CD8-positive, alpha-beta memory T cell (primary cell): ENCODE measurements around the gene NCS1. TPM values are rescaled to one million over a fixed set of nuclear protein-coding genes. Genes with fewer than 3 reads are reported as not detected.

Experiments
- CTCF ChIA-PET: fragments of 350-600 bp; sonication (Branson Sonifier 250); formaldehyde crosslinking; loops from one replicate; lab custom pipeline; 2021; ENCODE audit warnings: antibody characterized with exemption; lab: Charles Lee
- POLR2A ChIA-PET: fragments of 350-600 bp; sonication (Branson Sonifier 250); formaldehyde crosslinking; loops from one replicate; lab custom pipeline; 2021; ENCODE audit warnings: antibody characterized with exemption; lab: Charles Lee
- DNase-seq, 5 donors: peaks; one replicate each; pipeline versions ENCODE4 v3.0.0 to v3.0.0-alpha.2; 2020 to 2022; ENCODE audit warnings: mixed read lengths in 1 of 5
- H3K27ac ChIP-seq: one replicate; pipeline ENCODE4 v1.7.0; 2013; ENCODE audit warnings: low read depth, mild to moderate bottlenecking, low read length, moderate library complexity
- H3K27me3 ChIP-seq: 2 replicates; pipeline ENCODE4 v1.7.0; 2013; ENCODE audit warnings: low read length, mild to moderate bottlenecking; ENCODE audit not compliant: insufficient read depth, poor library complexity, severe bottlenecking
- H3K36me3 ChIP-seq: 2 replicates; pipeline ENCODE4 v1.7.0; 2013; ENCODE audit warnings: mild to moderate bottlenecking, low read length, moderate library complexity; ENCODE audit not compliant: insufficient read depth
- H3K4me1 ChIP-seq: 2 replicates; pipeline ENCODE4 v1.7.0; 2013; ENCODE audit warnings: mild to moderate bottlenecking, low read length, moderate library complexity; ENCODE audit not compliant: insufficient read depth
- H3K4me3 ChIP-seq: 2 replicates; pipeline ENCODE4 v1.7.0; 2013; ENCODE audit warnings: mild to moderate bottlenecking, low read length
- H3K9me3 ChIP-seq: 2 replicates; pipeline ENCODE4 v1.7.0; 2013; ENCODE audit warnings: mild to moderate bottlenecking, low read length
- H3K27ac Mint-ChIP-seq, 8 donors: one replicate each; pipeline ENCODE4 v1.8.0; 2020 to 2021; ENCODE audit warnings: mixed read lengths in 8 of 8, mild to moderate bottlenecking in 6 of 8, inconsistent platforms in 3 of 8, moderate library complexity in 3 of 8
- H3K27me3 Mint-ChIP-seq, 2 donors: one replicate each; pipeline ENCODE4 v1.8.0; 2020 to 2021; ENCODE audit warnings: mixed read lengths in 2 of 2, mild to moderate bottlenecking in 1 of 2, moderate library complexity in 1 of 2
- H3K36me3 Mint-ChIP-seq, 3 donors: one replicate each; pipeline ENCODE4 v1.8.0; 2020 to 2021; ENCODE audit warnings: mixed read lengths in 3 of 3, inconsistent platforms in 1 of 3, mild to moderate bottlenecking in 1 of 3
- H3K4me1 Mint-ChIP-seq, 3 donors: one replicate each; pipeline ENCODE4 v1.8.0; 2020 to 2021; ENCODE audit warnings: mixed read lengths in 3 of 3, inconsistent platforms in 1 of 3, mild to moderate bottlenecking in 1 of 3
- H3K4me3 Mint-ChIP-seq, 7 donors: one replicate each; pipeline ENCODE4 v1.8.0; 2020 to 2021; ENCODE audit warnings: mixed read lengths in 7 of 7, mild to moderate bottlenecking in 6 of 7, moderate library complexity in 4 of 7, inconsistent platforms in 2 of 7
- H3K9me3 Mint-ChIP-seq, 5 donors: one replicate each; pipeline ENCODE4 v1.8.0; 2020 to 2022; ENCODE audit warnings: mixed read lengths in 5 of 5, mild to moderate bottlenecking in 3 of 5, moderate library complexity in 2 of 5, inconsistent platforms in 1 of 5
- polyA plus RNA-seq: library from polyadenylated mRNA; unstranded; fragments of 300-500 nt; fragmentation: Illumina TruSeq; gene quantifications from one replicate; pipeline ENCODE4 v1.2.3, GENCODE V29; 2021
- total RNA-seq, 2 experiments: library from RNA; stranded (reverse); gene quantifications; one replicate each; pipeline ENCODE4 v1.2.3, GENCODE V29; 2021

The NCS1 gene
- total RNA-seq (10 to 100 TPM; 23.6 to 24.3 TPM), polyA plus RNA-seq (0.54 TPM)

- Histone ChIP-seq H3K36me3 (no peaks in the 10 kb centered on the region), H3K27me3 (peaks cover 10% of the 10 kb centered on the region), H3K27ac (no peak within 1 kb of the TSS), H3K4me1 (no peaks in the 10 kb centered on the region), H3K9me3 (no peaks in the 10 kb centered on the region), H3K4me3 (no peak within 1 kb of the TSS)
- H3K27ac Mint-ChIP-seq: peak within 1 kb of the TSS in 5 of 8 donors; percentile 39 to 88 (median 86)
- no peaks in the 10 kb centered on the region for H3K36me3 Mint-ChIP-seq
- H3K9me3 Mint-ChIP-seq: no peaks in the 10 kb centered on the region
- peak in 3 of 5 donors; percentile 9 to 33 (median 20) for DNase-seq
- peak within 1 kb of the TSS; percentile 70 to 90 (median 82) for H3K4me3 Mint-ChIP-seq
- CTCF ChIA-PET: no interaction called here
- peaks cover 10 to 15% (median 10%) of the 10 kb centered on the region in 3 donors for H3K4me1 Mint-ChIP-seq
- POLR2A ChIA-PET: no interaction called here
- H3K27me3 Mint-ChIP-seq: peaks cover 6 to 24% of the 10 kb centered on the region in 2 donors
These were observed at the start of gene NCS1 for GRCh38 chr9:130172161-130172857. Gene NCS1 (plus strand): TSS chr9:130172404. CDS start chr9:130172664, 260 bp downstream.

GRCh38 chr9:130122456-130122855 lies 49.7 kb upstream of the NCS1 start:
- H3K4me1 ChIP-seq: peaks cover 12% of the 10 kb centered on the region
- DNase-seq: no peak
- H3K27me3 ChIP-seq: no peaks in the 10 kb centered on the region
- POLR2A ChIA-PET: interaction anchor here (0.6 kb wide), 1 partner anchor 32 kb away, joined by 3 read pairs; no protein-coding TSS in a partner anchor
- Mint-ChIP-seq H3K9me3 (no peaks in the 10 kb centered on the region), H3K4me1 (peaks cover 10 to 14% (median 11%) of the 10 kb centered on the region in 3 donors), H3K36me3 (peaks cover 0 to 72% (median 5%) of the 10 kb centered on the region in 3 donors), H3K27ac (no peak overlapping the region), H3K4me3 (no peak overlapping the region), H3K27me3 (no peaks in the 10 kb centered on the region)
- CTCF ChIA-PET: no interaction called here
- no peak overlapping the region for H3K27ac ChIP-seq
- H3K36me3 ChIP-seq: peaks cover 5% of the 10 kb centered on the region
- no peak overlapping the region for H3K4me3 ChIP-seq
- H3K9me3 ChIP-seq: no peaks in the 10 kb centered on the region

- no peaks in the 10 kb centered on the region for H3K36me3 ChIP-seq
- no peak overlapping the region for H3K27ac ChIP-seq
- Mint-ChIP-seq H3K4me1 (peaks cover 27 to 31% (median 29%) of the 10 kb centered on the region in 3 donors), H3K27ac (peak overlapping the region in 3 of 8 donors; percentile 12 to 61 (median 57)), H3K4me3 (no peak overlapping the region), H3K36me3 (peaks cover 0 to 63% (median 7%) of the 10 kb centered on the region in 3 donors), H3K27me3 (peaks cover 0 to 4% of the 10 kb centered on the region in 2 donors), H3K9me3 (no peaks in the 10 kb centered on the region)
- no peaks in the 10 kb centered on the region for H3K27me3 ChIP-seq
- no peaks in the 10 kb centered on the region for H3K9me3 ChIP-seq
- DNase-seq: no peak
- H3K4me1 ChIP-seq: peaks cover 30% of the 10 kb centered on the region
- ChIA-PET CTCF (interaction anchor here (1.0 to 3.1 kb wide), 3 partner anchors 15 to 112 kb away, joined by 3 to 13 read pairs (median 7); no protein-coding TSS in a partner anchor), POLR2A (no interaction called here)
- no peak overlapping the region for H3K4me3 ChIP-seq
These were observed 47.9 kb upstream of the NCS1 start for GRCh38 chr9:130124085-130124860.

GRCh38 chr9:130126721-130127433 lies 45.3 kb upstream of the NCS1 start:
- CTCF ChIA-PET: interaction anchor here (1.1 to 3.1 kb wide), 2 partner anchors 20 to 23 kb away, joined by 4 to 13 read pairs; no protein-coding TSS in a partner anchor
- DNase-seq: no peak
- H3K27me3 Mint-ChIP-seq: peaks cover 0 to 4% of the 10 kb centered on the region in 2 donors
- Histone ChIP-seq H3K4me1 (peaks cover 51% of the 10 kb centered on the region), H3K27me3 (no peaks in the 10 kb centered on the region), H3K9me3 (no peaks in the 10 kb centered on the region), H3K36me3 (peaks cover 7% of the 10 kb centered on the region), H3K27ac (no peak overlapping the region), H3K4me3 (no peak overlapping the region)
- POLR2A ChIA-PET: no interaction called here
- no peaks in the 10 kb centered on the region for H3K9me3 Mint-ChIP-seq
- H3K36me3 Mint-ChIP-seq: peaks cover 0 to 51% (median 6%) of the 10 kb centered on the region in 3 donors
- peak overlapping the region; percentile 82 to 100 (median 100) for H3K27ac Mint-ChIP-seq
- peaks cover 48 to 54% (median 52%) of the 10 kb centered on the region in 3 donors for H3K4me1 Mint-ChIP-seq
- H3K4me3 Mint-ChIP-seq: peak overlapping the region; percentile 18 to 73 (median 61)

GRCh38 chr9:130128251-130128650 lies 44.0 kb upstream of the NCS1 start:
- DNase-seq: peak; percentile 64 to 90 (median 83)
- peaks cover 57 to 67% (median 63%) of the 10 kb centered on the region in 3 donors for H3K4me1 Mint-ChIP-seq
- Histone ChIP-seq H3K36me3 (peaks cover 7% of the 10 kb centered on the region), H3K4me3 (peak overlapping the region; percentile 40), H3K4me1 (peaks cover 56% of the 10 kb centered on the region), H3K27me3 (no peaks in the 10 kb centered on the region), H3K27ac (peak overlapping the region; percentile 93), H3K9me3 (no peaks in the 10 kb centered on the region)
- CTCF ChIA-PET: interaction anchor here (0.8 to 2.4 kb wide), 7 partner anchors 8 to 116 kb away, joined by 3 to 18 read pairs (median 4); no protein-coding TSS in a partner anchor
- H3K9me3 Mint-ChIP-seq: no peaks in the 10 kb centered on the region
- peaks cover 0 to 48% (median 7%) of the 10 kb centered on the region in 3 donors for H3K36me3 Mint-ChIP-seq
- peak overlapping the region; percentile 77 to 94 (median 86) for H3K4me3 Mint-ChIP-seq
- peaks cover 0 to 4% of the 10 kb centered on the region in 2 donors for H3K27me3 Mint-ChIP-seq
- POLR2A ChIA-PET: interaction anchor here (0.5 to 1.4 kb wide), 5 partner anchors 12 to 259 kb away, joined by 3 to 6 read pairs (median 4); no protein-coding TSS in a partner anchor
- peak overlapping the region; percentile 99 to 100 (median 100) for H3K27ac Mint-ChIP-seq

- H3K27me3 ChIP-seq: no peaks in the 10 kb centered on the region
- peaks cover 0 to 49% (median 8%) of the 10 kb centered on the region in 3 donors for H3K36me3 Mint-ChIP-seq
- H3K4me1 ChIP-seq: peaks cover 56% of the 10 kb centered on the region
- H3K27ac ChIP-seq: peak overlapping the region; percentile 93
- peaks cover 7% of the 10 kb centered on the region for H3K36me3 ChIP-seq
- H3K27ac Mint-ChIP-seq: peak overlapping the region; percentile 99 to 100 (median 100)
- H3K4me3 ChIP-seq: peak overlapping the region; percentile 40
- H3K9me3 Mint-ChIP-seq: no peaks in the 10 kb centered on the region
- CTCF ChIA-PET: interaction anchor here (1.3 to 2.4 kb wide), 3 partner anchors 10 to 115 kb away, joined by 4 to 18 read pairs (median 4); no protein-coding TSS in a partner anchor
- no peaks in the 10 kb centered on the region for H3K9me3 ChIP-seq
- peaks cover 60 to 70% (median 63%) of the 10 kb centered on the region in 3 donors for H3K4me1 Mint-ChIP-seq
- peak overlapping the region; percentile 77 to 94 (median 86) for H3K4me3 Mint-ChIP-seq
- H3K27me3 Mint-ChIP-seq: peaks cover 0 to 4% of the 10 kb centered on the region in 2 donors
- DNase-seq: peak; percentile 36 to 79 (median 55)
- POLR2A ChIA-PET: interaction anchor here (1.4 kb wide), 1 partner anchor 13 kb away, joined by 6 read pairs; no protein-coding TSS in a partner anchor
These were observed 43.3 kb upstream of the NCS1 start for GRCh38 chr9:130128733-130129431.
